ENCODE results near the gene ZNF280D. TPM values are rescaled to one million over a fixed set of nuclear protein-coding genes. Genes with fewer than 3 reads are reported as not detected.

The ZNF280D gene
- total RNA-seq, 1 experiment from 2014 or later: 48.0 TPM

GRCh38 chr15:56732135-56732885, 999 bp downstream of the ZNF280D start:
- Histone ChIP-seq H3K27me3 (ENCODE audit: low read length) (no peaks in the 10 kb centered on the region), H3K4me3 (ENCODE audit: low read length) (peak overlapping the region; percentile 78), H3K9ac (ENCODE audit: low read length) (peak overlapping the region; percentile 85), H2AFZ (ENCODE audit: low read length) (no peak overlapping the region), H3K9me3 (ENCODE audit: low read length) (no peaks in the 10 kb centered on the region), H3K9me2 (replicated peaks; ENCODE audit: insufficient read depth, low read length) (no peaks in the 10 kb centered on the region), H3K79me2 (ENCODE audit: low read length) (peaks cover 57% of the 10 kb centered on the region), H3K27ac (ENCODE audit: low read length) (peak overlapping the region; percentile 74), H4K20me1 (ENCODE audit: insufficient read depth, low read depth, low read length) (no peaks in the 10 kb centered on the region), H3K4me1 (ENCODE audit: low read length) (peaks cover 49% of the 10 kb centered on the region), H3K36me3 (ENCODE audit: insufficient read depth, low read length) (peaks cover 34% of the 10 kb centered on the region), H3K4me2 (ENCODE audit: low read depth, low read length, poor library complexity, severe bottlenecking) (peak overlapping the region; percentile 95)
- DNase-seq: peak; percentile 70

GRCh38 chr15:56731548-56731947, 1.8 kb downstream of the ZNF280D start:
- Histone ChIP-seq H3K27ac (ENCODE audit: low read length) (peak overlapping the region; percentile 74), H3K4me3 (ENCODE audit: low read length) (peak overlapping the region; percentile 78), H3K9me2 (replicated peaks; ENCODE audit: insufficient read depth, low read length) (no peaks in the 10 kb centered on the region), H3K4me1 (ENCODE audit: low read length) (peaks cover 56% of the 10 kb centered on the region), H3K27me3 (ENCODE audit: low read length) (no peaks in the 10 kb centered on the region), H3K79me2 (ENCODE audit: low read length) (peaks cover 63% of the 10 kb centered on the region), H4K20me1 (ENCODE audit: insufficient read depth, low read depth, low read length) (no peaks in the 10 kb centered on the region), H3K9me3 (ENCODE audit: low read length) (no peaks in the 10 kb centered on the region), H2AFZ (ENCODE audit: low read length) (no peak overlapping the region), H3K9ac (ENCODE audit: low read length) (peak overlapping the region; percentile 85), H3K36me3 (ENCODE audit: insufficient read depth, low read length) (peaks cover 36% of the 10 kb centered on the region), H3K4me2 (ENCODE audit: low read depth, low read length, poor library complexity, severe bottlenecking) (peak overlapping the region; percentile 95)
- no peak for DNase-seq

- H3K9me2 ChIP-seq (replicated peaks; ENCODE audit: insufficient read depth, low read length): no peaks in the 10 kb centered on the region
- H3K9me3 ChIP-seq (ENCODE audit: low read length): no peaks in the 10 kb centered on the region
Measured at GRCh38 chr15:56729561-56729960, 3.7 kb downstream of the ZNF280D start.

GRCh38 chr15:56725386-56725785, 7.9 kb downstream of the ZNF280D start:
- H2AFZ ChIP-seq (ENCODE audit: low read length): no peak overlapping the region
- no peaks in the 10 kb centered on the region for H3K9me2 ChIP-seq (replicated peaks; ENCODE audit: insufficient read depth, low read length)
- peak; percentile 59 for DNase-seq
- H3K27me3 ChIP-seq (ENCODE audit: low read length): no peaks in the 10 kb centered on the region
- H3K79me2 ChIP-seq (ENCODE audit: low read length): peaks cover 89% of the 10 kb centered on the region
- H3K9me3 ChIP-seq (ENCODE audit: low read length): no peaks in the 10 kb centered on the region
- H3K4me1 ChIP-seq (ENCODE audit: low read length): peaks cover 60% of the 10 kb centered on the region
- peaks cover 30% of the 10 kb centered on the region for H3K36me3 ChIP-seq (ENCODE audit: insufficient read depth, low read length)
- peak overlapping the region; percentile 66 for H3K27ac ChIP-seq (ENCODE audit: low read length)
- no peak overlapping the region for H3K4me3 ChIP-seq (ENCODE audit: low read length)
- H4K20me1 ChIP-seq (ENCODE audit: insufficient read depth, low read depth, low read length): no peaks in the 10 kb centered on the region
- no peak overlapping the region for H3K9ac ChIP-seq (ENCODE audit: low read length)
- H3K4me2 ChIP-seq (ENCODE audit: low read depth, low read length, poor library complexity, severe bottlenecking): peak overlapping the region; percentile 31

More at GRCh38 chr15:56729561-56729960, 3.7 kb downstream of the ZNF280D start:
- Histone ChIP-seq H3K4me1 (ENCODE audit: low read length) (peaks cover 76% of the 10 kb centered on the region), H3K79me2 (ENCODE audit: low read length) (peaks cover 79% of the 10 kb centered on the region), H3K9ac (ENCODE audit: low read length) (no peak overlapping the region), H4K20me1 (ENCODE audit: insufficient read depth, low read depth, low read length) (no peaks in the 10 kb centered on the region), H3K4me2 (ENCODE audit: low read depth, low read length, poor library complexity, severe bottlenecking) (peak overlapping the region; percentile 95), H3K27me3 (ENCODE audit: low read length) (no peaks in the 10 kb centered on the region), H2AFZ (ENCODE audit: low read length) (no peak overlapping the region), H3K4me3 (ENCODE audit: low read length) (no peak overlapping the region), H3K36me3 (ENCODE audit: insufficient read depth, low read length) (peaks cover 37% of the 10 kb centered on the region), H3K27ac (ENCODE audit: low read length) (peak overlapping the region; percentile 37)
- no peak for DNase-seq

- Histone ChIP-seq H3K36me3 (ENCODE audit: insufficient read depth, low read length) (peaks cover 18% of the 10 kb centered on the region), H4K20me1 (ENCODE audit: insufficient read depth, low read depth, low read length) (no peaks in the 10 kb centered on the region), H3K9me2 (replicated peaks; ENCODE audit: insufficient read depth, low read length) (no peaks in the 10 kb centered on the region), H3K4me2 (ENCODE audit: low read depth, low read length, poor library complexity, severe bottlenecking) (no peak overlapping the region), H3K9me3 (ENCODE audit: low read length) (no peaks in the 10 kb centered on the region), H3K27ac (ENCODE audit: low read length) (peak overlapping the region; percentile 66), H3K27me3 (ENCODE audit: low read length) (no peaks in the 10 kb centered on the region), H3K9ac (ENCODE audit: low read length) (no peak overlapping the region), H3K79me2 (ENCODE audit: low read length) (peaks cover 87% of the 10 kb centered on the region), H2AFZ (ENCODE audit: low read length) (no peak overlapping the region), H3K4me3 (ENCODE audit: low read length) (no peak overlapping the region), H3K4me1 (ENCODE audit: low read length) (peaks cover 60% of the 10 kb centered on the region)
- DNase-seq: no peak
Measured at GRCh38 chr15:56724232-56724631, 9.1 kb downstream of the ZNF280D start.

GRCh38 chr15:56723787-56724186, 9.5 kb downstream of the ZNF280D start:
- Histone ChIP-seq H3K9ac (ENCODE audit: low read length) (no peak overlapping the region), H3K4me1 (ENCODE audit: low read length) (peaks cover 63% of the 10 kb centered on the region), H3K36me3 (ENCODE audit: insufficient read depth, low read length) (peaks cover 14% of the 10 kb centered on the region), H3K27me3 (ENCODE audit: low read length) (no peaks in the 10 kb centered on the region), H3K9me3 (ENCODE audit: low read length) (no peaks in the 10 kb centered on the region), H3K27ac (ENCODE audit: low read length) (no peak overlapping the region; the same call in 1 of the 2 replicates), H4K20me1 (ENCODE audit: insufficient read depth, low read depth, low read length) (no peaks in the 10 kb centered on the region), H3K4me2 (ENCODE audit: low read depth, low read length, poor library complexity, severe bottlenecking) (no peak overlapping the region), H2AFZ (ENCODE audit: low read length) (no peak overlapping the region), H3K9me2 (replicated peaks; ENCODE audit: insufficient read depth, low read length) (no peaks in the 10 kb centered on the region), H3K79me2 (ENCODE audit: low read length) (peaks cover 87% of the 10 kb centered on the region), H3K4me3 (ENCODE audit: low read length) (no peak overlapping the region)
- no peak for DNase-seq

- Histone ChIP-seq H3K27ac (ENCODE audit: low read length) (peak overlapping the region; percentile 90), H3K27me3 (ENCODE audit: low read length) (no peaks in the 10 kb centered on the region), H3K4me1 (ENCODE audit: low read length) (peaks cover 68% of the 10 kb centered on the region), H3K9ac (ENCODE audit: low read length) (no peak overlapping the region; the same call in 1 of the 2 replicates), H3K9me3 (ENCODE audit: low read length) (no peaks in the 10 kb centered on the region), H2AFZ (ENCODE audit: low read length) (no peak overlapping the region), H3K79me2 (ENCODE audit: low read length) (peaks cover 89% of the 10 kb centered on the region), H3K36me3 (ENCODE audit: insufficient read depth, low read length) (peaks cover 12% of the 10 kb centered on the region; the same call in 1 of the 2 replicates), H3K4me2 (ENCODE audit: low read depth, low read length, poor library complexity, severe bottlenecking) (peak overlapping the region; percentile 62), H4K20me1 (ENCODE audit: insufficient read depth, low read depth, low read length) (no peaks in the 10 kb centered on the region), H3K9me2 (replicated peaks; ENCODE audit: insufficient read depth, low read length) (no peaks in the 10 kb centered on the region), H3K4me3 (ENCODE audit: low read length) (peak overlapping the region; percentile 41; the same call in 1 of the 2 replicates)
- DNase-seq: peak; percentile 62
Measured at GRCh38 chr15:56719774-56720555, 13.3 kb downstream of the ZNF280D start.

- Histone ChIP-seq H4K20me1 (ENCODE audit: insufficient read depth, low read depth, low read length) (no peaks in the 10 kb centered on the region), H3K4me1 (ENCODE audit: low read length) (peaks cover 70% of the 10 kb centered on the region), H3K27ac (ENCODE audit: low read length) (peak overlapping the region; percentile 90), H3K79me2 (ENCODE audit: low read length) (peaks cover 89% of the 10 kb centered on the region), H3K4me3 (ENCODE audit: low read length) (peak overlapping the region; percentile 41), H3K9me3 (ENCODE audit: low read length) (no peaks in the 10 kb centered on the region), H2AFZ (ENCODE audit: low read length) (0 out of 2 replicates have a peak overlapping the region, but pooled peaks have one; percentile 25), H3K27me3 (ENCODE audit: low read length) (no peaks in the 10 kb centered on the region), H3K9me2 (replicated peaks; ENCODE audit: insufficient read depth, low read length) (no peaks in the 10 kb centered on the region), H3K36me3 (ENCODE audit: insufficient read depth, low read length) (peaks cover 12% of the 10 kb centered on the region; the same call in 1 of the 2 replicates), H3K4me2 (ENCODE audit: low read depth, low read length, poor library complexity, severe bottlenecking) (peak overlapping the region; percentile 62), H3K9ac (ENCODE audit: low read length) (peak overlapping the region; percentile 52)
- peak; percentile 71 for DNase-seq
Measured at GRCh38 chr15:56719021-56719612, 14.2 kb downstream of the ZNF280D start.

Measured in Karpas-422 (cell line).